Activated naive CD8-positive, alpha-beta T cell treated with anti-CD3 and anti-CD28 coated beads for 36 hours (primary cell): ENCODE results near the gene ZBTB7A. TPM values are rescaled to one million over a fixed set of nuclear protein-coding genes. Genes with fewer than 3 reads are reported as not detected.

Experiments
- DNase-seq: peaks from one replicate; pipeline ENCODE4 v3.0.0; 2021
- H3K27ac Mint-ChIP-seq: one replicate; pipeline ENCODE4 v1.8.0; 2022; ENCODE audit warnings: mild to moderate bottlenecking, moderate library complexity, mixed read lengths
- H3K27me3 Mint-ChIP-seq: one replicate; pipeline ENCODE4 v1.8.0; 2022; ENCODE audit warnings: mild to moderate bottlenecking, mixed read lengths
- H3K36me3 Mint-ChIP-seq: one replicate; pipeline ENCODE4 v1.8.0; 2021; ENCODE audit warnings: mild to moderate bottlenecking, mixed read lengths
- H3K4me1 Mint-ChIP-seq: one replicate; pipeline ENCODE4 v1.8.0; 2021; ENCODE audit warnings: mixed read lengths
- H3K4me3 Mint-ChIP-seq: one replicate; pipeline ENCODE4 v1.8.0; 2022; ENCODE audit warnings: mild to moderate bottlenecking, moderate library complexity, mixed read lengths
- H3K9me3 Mint-ChIP-seq: one replicate; pipeline ENCODE4 v1.8.0; 2022; ENCODE audit warnings: mixed read lengths
- total RNA-seq, 2 experiments: library from RNA; stranded (reverse); gene quantifications; one replicate each; pipeline ENCODE4 v1.2.3, GENCODE V29; 2021

ZBTB7A gene
- total RNA-seq, 2 experiments from 2014 or later: 34.9 to 35.9 TPM

GRCh38 chr19:4064496-4065260 lies 2.0 kb downstream of the ZBTB7A start:
- DNase-seq: peak; percentile 54
- Mint-ChIP-seq H3K27me3 (no peaks in the 10 kb centered on the region), H3K36me3 (peaks cover 9% of the 10 kb centered on the region), H3K4me3 (peak overlapping the region; percentile 89), H3K9me3 (no peaks in the 10 kb centered on the region), H3K27ac (peak overlapping the region; percentile 89), H3K4me1 (peaks cover 31% of the 10 kb centered on the region)

- Mint-ChIP-seq H3K4me3 (peak overlapping the region; percentile 89), H3K27ac (peak overlapping the region; percentile 89), H3K4me1 (peaks cover 29% of the 10 kb centered on the region), H3K9me3 (no peaks in the 10 kb centered on the region), H3K27me3 (no peaks in the 10 kb centered on the region), H3K36me3 (peaks cover 9% of the 10 kb centered on the region)
- no peak for DNase-seq
Measured at GRCh38 chr19:4064149-4064495, 2.6 kb downstream of the ZBTB7A start.

- H3K36me3 Mint-ChIP-seq: peaks cover 9% of the 10 kb centered on the region
- no peak for DNase-seq
- no peaks in the 10 kb centered on the region for H3K27me3 Mint-ChIP-seq
- no peaks in the 10 kb centered on the region for H3K9me3 Mint-ChIP-seq
- peak overlapping the region; percentile 89 for H3K27ac Mint-ChIP-seq
- peak overlapping the region; percentile 89 for H3K4me3 Mint-ChIP-seq
- H3K4me1 Mint-ChIP-seq: peaks cover 25% of the 10 kb centered on the region
Measured at GRCh38 chr19:4063369-4064148, 3.1 kb downstream of the ZBTB7A start.

GRCh38 chr19:4062419-4063368 lies 4.0 kb downstream of the ZBTB7A start:
- Mint-ChIP-seq H3K36me3 (peaks cover 10% of the 10 kb centered on the region), H3K9me3 (peaks cover 1% of the 10 kb centered on the region), H3K27ac (peak overlapping the region; percentile 89), H3K27me3 (no peaks in the 10 kb centered on the region), H3K4me1 (peaks cover 21% of the 10 kb centered on the region), H3K4me3 (peak overlapping the region; percentile 89)
- no peak for DNase-seq

- no peak overlapping the region for H3K4me3 Mint-ChIP-seq
Measured at GRCh38 chr19:4061683-4062418, 4.8 kb downstream of the ZBTB7A start.

GRCh38 chr19:4061178-4061682 lies 5.5 kb downstream of the ZBTB7A start:
- peak overlapping the region; percentile 29 for H3K4me3 Mint-ChIP-seq

More at GRCh38 chr19:4061683-4062418, 4.8 kb downstream of the ZBTB7A start:
- Mint-ChIP-seq H3K4me1 (peaks cover 26% of the 10 kb centered on the region), H3K9me3 (peaks cover 2% of the 10 kb centered on the region), H3K27me3 (no peaks in the 10 kb centered on the region), H3K27ac (peak overlapping the region; percentile 51), H3K36me3 (peaks cover 17% of the 10 kb centered on the region)
- no peak for DNase-seq

GRCh38 chr19:4060621-4061177 lies 6.0 kb downstream of the ZBTB7A start:
- Mint-ChIP-seq H3K36me3 (peaks cover 17% of the 10 kb centered on the region), H3K4me1 (peaks cover 28% of the 10 kb centered on the region), H3K27me3 (no peaks in the 10 kb centered on the region), H3K9me3 (peaks cover 2% of the 10 kb centered on the region), H3K4me3 (peak overlapping the region; percentile 29), H3K27ac (peak overlapping the region; percentile 82)
- DNase-seq: no peak

More at GRCh38 chr19:4061178-4061682, 5.5 kb downstream of the ZBTB7A start:
- H3K27ac Mint-ChIP-seq: peak overlapping the region; percentile 48
- peaks cover 2% of the 10 kb centered on the region for H3K9me3 Mint-ChIP-seq
- no peak for DNase-seq
- H3K4me1 Mint-ChIP-seq: peaks cover 26% of the 10 kb centered on the region
- peaks cover 17% of the 10 kb centered on the region for H3K36me3 Mint-ChIP-seq
- no peaks in the 10 kb centered on the region for H3K27me3 Mint-ChIP-seq

GRCh38 chr19:4059891-4060620 lies 6.6 kb downstream of the ZBTB7A start:
- Mint-ChIP-seq H3K27ac (peak overlapping the region; percentile 82), H3K9me3 (peaks cover 2% of the 10 kb centered on the region), H3K4me1 (peaks cover 28% of the 10 kb centered on the region), H3K27me3 (no peaks in the 10 kb centered on the region), H3K4me3 (peak overlapping the region; percentile 22), H3K36me3 (peaks cover 23% of the 10 kb centered on the region)
- DNase-seq: peak; percentile 62

GRCh38 chr19:4059453-4059871 lies 7.2 kb downstream of the ZBTB7A start:
- peak overlapping the region; percentile 65 for H3K27ac Mint-ChIP-seq
- no peak for DNase-seq
- peaks cover 24% of the 10 kb centered on the region for H3K36me3 Mint-ChIP-seq
- no peak overlapping the region for H3K4me3 Mint-ChIP-seq
- H3K27me3 Mint-ChIP-seq: no peaks in the 10 kb centered on the region
- peaks cover 28% of the 10 kb centered on the region for H3K4me1 Mint-ChIP-seq
- peaks cover 2% of the 10 kb centered on the region for H3K9me3 Mint-ChIP-seq

- Mint-ChIP-seq H3K4me3 (no peak overlapping the region), H3K9me3 (peaks cover 2% of the 10 kb centered on the region), H3K4me1 (peaks cover 28% of the 10 kb centered on the region), H3K27me3 (no peaks in the 10 kb centered on the region), H3K27ac (peak overlapping the region; percentile 65), H3K36me3 (peaks cover 20% of the 10 kb centered on the region)
- no peak for DNase-seq
Measured at GRCh38 chr19:4058693-4059452, 7.8 kb downstream of the ZBTB7A start.

GRCh38 chr19:4057931-4058692 lies 8.6 kb downstream of the ZBTB7A start:
- peaks cover 23% of the 10 kb centered on the region for H3K36me3 Mint-ChIP-seq
- H3K4me3 Mint-ChIP-seq: no peak overlapping the region
- H3K27me3 Mint-ChIP-seq: no peaks in the 10 kb centered on the region
- H3K9me3 Mint-ChIP-seq: peaks cover 2% of the 10 kb centered on the region
- DNase-seq: peak; percentile 61
- peak overlapping the region; percentile 64 for H3K27ac Mint-ChIP-seq
- peaks cover 32% of the 10 kb centered on the region for H3K4me1 Mint-ChIP-seq

GRCh38 chr19:4055209-4055552 lies 11.5 kb downstream of the ZBTB7A start:
- Mint-ChIP-seq H3K36me3 (peaks cover 37% of the 10 kb centered on the region), H3K27me3 (no peaks in the 10 kb centered on the region), H3K9me3 (peaks cover 2% of the 10 kb centered on the region), H3K27ac (no peak overlapping the region), H3K4me1 (peaks cover 31% of the 10 kb centered on the region), H3K4me3 (no peak overlapping the region)
- no peak for DNase-seq
